Loucy (cell line): ENCODE results near the gene ACOT2.
"Not testable (repeated sequence)": the region's sequence is repeated elsewhere in the genome, so short reads cannot be mapped to it uniquely, and the experiment has no call there.

Experiments used
- CTCF ChIP-seq: fragments of 200-600 bp; sonication (generic); conservative IDR thresholded peaks from 2 replicates; pipeline ENCODE4 v1.5.1; 2014; ENCODE audit warnings: mild to moderate bottlenecking, antibody characterized with exemption, low read length
- EZH2phosphoT487 ChIP-seq: fragments of 200-600 bp; IDR thresholded peaks from 2 replicates; pipeline ENCODE4 v1.6.1; 2018; ENCODE audit warnings: antibody characterized with exemption, mild to moderate bottlenecking, moderate library complexity, borderline replicate concordance

GRCh38 chr14:73574251-73574650 lies 5.2 kb downstream of the ACOT2 start:
- TF ChIP-seq CTCF, EZH2phosphoT487: not testable (repeated sequence)
